Breast epithelium (tissue), 4 donors: ENCODE data around the gene NCR2. TPM values are rescaled to one million over a fixed set of nuclear protein-coding genes. Genes with fewer than 3 reads are reported as not detected.

ENCODE experiments used
- DNase-seq, 2 donors: peaks; one replicate each; pipeline ENCODE4 v3.0.0-alpha.2; 2019; ENCODE audit warnings: low spot score in 2 of 2
- H3K27ac ChIP-seq, 2 donors: fragments of 200-600 bp; sonication (generic) in 1 of 2; one replicate each; pipeline ENCODE4 v1.5.1; 2016 to 2019; ENCODE audit warnings: mild to moderate bottlenecking in 1 of 2
- H3K27me3 ChIP-seq, 2 donors: fragments of 200-600 bp; sonication (generic) in 1 of 2; one replicate each; pipeline versions ENCODE4 v1.5.1 to v1.6.0; 2017 to 2019; ENCODE audit warnings: control low read depth in 1 of 2, mild to moderate bottlenecking in 1 of 2
- H3K36me3 ChIP-seq: fragments of 200-600 bp; one replicate; pipeline ENCODE4 v1.5.1; 2019
- H3K4me1 ChIP-seq, 2 donors: fragments of 200-600 bp; sonication (generic); one replicate each; pipeline ENCODE4 v1.5.1; 2016 to 2019; ENCODE audit warnings: control low read depth in 1 of 2
- H3K4me3 ChIP-seq, 3 donors: fragments of 200-600 bp; sonication (generic); 1 replicate in 2 of 3; 2 replicates in 1 of 3; pipeline ENCODE4 v1.5.1; 2016 to 2019; ENCODE audit warnings: mild to moderate bottlenecking in 3 of 3, moderate library complexity in 2 of 3
- H3K9me3 ChIP-seq, 2 donors: fragments of 200-600 bp; sonication (generic) in 1 of 2; one replicate each; pipeline ENCODE4 v1.5.1; 2016 to 2019; ENCODE audit warnings: control low read depth in 1 of 2
- CTCF ChIP-seq, 3 donors: fragments of 450-650 bp; IDR thresholded peaks; one replicate each; pipeline ENCODE4 v1.5.1; 2016 to 2017; ENCODE audit warnings: antibody characterized with exemption in 3 of 3, mild to moderate bottlenecking in 3 of 3, moderate library complexity in 3 of 3
- POLR2A ChIP-seq: fragments of 450-650 bp; IDR thresholded peaks from one replicate; pipeline ENCODE4 v1.6.1; 2016; ENCODE audit warnings: antibody characterized with exemption, mild to moderate bottlenecking, moderate library complexity
- POLR2AphosphoS5 ChIP-seq, 3 donors: sonication (generic); formaldehyde crosslinking; IDR thresholded peaks; one replicate each; pipeline ENCODE4 v1.6.1; 2017; ENCODE audit warnings: antibody characterized with exemption in 3 of 3
- intact Hi-C: fragments of 100-400 bp; cut with DNase I; formaldehyde crosslinking; loops from one replicate; pipeline ENCODE4 v1.15.1; 2023; ENCODE audit warnings: low total_unique reads
- total RNA-seq, 3 donors: library from RNA; depleted of rRNA; stranded (reverse); fragments of >200 nt; gene quantifications; one replicate each; pipeline ENCODE4 v1.1.0, GENCODE V29; 2016

Gene NCR2
- total RNA-seq = not detected

GRCh38 chr6:41335296-41335695 is at the start of gene NCR2:
Gene NCR2 (plus strand): TSS chr6:41335608. CDS start chr6:41335877, 269 bp downstream.
- H3K4me1 ChIP-seq = no peaks in the 10 kb centered on the region
- no peaks in the 10 kb centered on the region for H3K36me3 ChIP-seq
- no peak within 1 kb of the TSS for H3K4me3 ChIP-seq
- no peak within 1 kb of the TSS for H3K27ac ChIP-seq
- H3K9me3 ChIP-seq = no peaks in the 10 kb centered on the region
- intact Hi-C loops = loop anchor here (10.0 kb wide), 1 partner anchor 500 kb away; no protein-coding TSS in a partner anchor
- no peaks in the 10 kb centered on the region for H3K27me3 ChIP-seq
- DNase-seq = no peak
- TF ChIP-seq CTCF (IDR thresholded peaks at IDR 0.05) (no peak), POLR2A (no peak)

- Histone ChIP-seq H3K4me1 (no peaks in the 10 kb centered on the region), H3K4me3 (no peak within 1 kb of the TSS), H3K27ac (no peak within 1 kb of the TSS), H3K27me3 (no peaks in the 10 kb centered on the region), H3K36me3 (no peaks in the 10 kb centered on the region), H3K9me3 (no peaks in the 10 kb centered on the region)
- intact Hi-C loops = no loop called here
- no peak for DNase-seq
- TF ChIP-seq POLR2AphosphoS5 (IDR thresholded peaks at IDR 0.05) (peak in 1 of 3 donors; percentile 53), CTCF (IDR thresholded peaks at IDR 0.05) (no peak)
These were observed 48.7 kb upstream of the NCR2 start, which contains the start of gene TREM1 for GRCh38 chr6:41286544-41287346. Gene TREM1 (minus strand): TSS chr6:41286682. CDS start chr6:41286655, 27 bp downstream.

DNA sequence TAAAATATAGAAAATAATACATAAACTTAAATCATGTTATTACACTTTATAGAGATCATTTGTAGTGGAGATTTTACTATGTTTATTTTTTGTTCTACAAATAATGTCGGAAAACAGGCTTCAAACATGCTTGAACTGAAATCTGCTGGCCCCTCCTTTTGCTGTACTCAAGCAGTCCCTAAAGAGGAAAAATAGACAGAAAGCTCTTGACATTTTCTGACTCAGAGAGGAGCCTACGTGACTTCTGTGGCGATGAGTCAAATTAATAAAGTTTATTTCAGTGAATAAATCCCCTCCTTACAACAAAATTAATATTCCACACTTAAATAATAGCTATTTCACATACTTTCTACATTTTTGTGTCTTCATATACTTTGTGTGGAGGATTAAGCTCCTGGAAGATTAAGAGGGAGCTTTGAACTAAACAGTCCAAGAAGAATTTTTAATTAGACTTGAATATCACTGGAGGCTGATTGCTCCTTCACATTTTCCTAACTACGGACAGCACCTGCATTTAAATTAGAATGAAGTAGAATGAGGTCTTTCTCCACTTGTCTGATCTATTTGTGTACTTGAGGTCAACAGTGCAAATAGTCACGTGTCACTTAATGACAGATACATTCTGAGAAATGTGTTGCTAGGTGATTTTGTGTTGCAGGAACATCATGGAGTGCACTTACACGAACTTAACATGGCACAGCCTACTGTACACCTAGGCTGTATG is 47.2 kb upstream of the NCR2 start:
- Histone ChIP-seq H3K4me3 (no peak overlapping the region), H3K27me3 (no peaks in the 10 kb centered on the region), H3K4me1 (no peaks in the 10 kb centered on the region), H3K27ac (no peak overlapping the region), H3K9me3 (no peaks in the 10 kb centered on the region), H3K36me3 (no peaks in the 10 kb centered on the region)
- TF ChIP-seq CTCF (IDR thresholded peaks at IDR 0.05) (no peak), POLR2AphosphoS5 (IDR thresholded peaks at IDR 0.05) (no peak), POLR2A (no peak)
- intact Hi-C loops = no loop called here
- no peak for DNase-seq

- TF ChIP-seq POLR2AphosphoS5 (IDR thresholded peaks at IDR 0.05) = no peak
- no peak for TF ChIP-seq CTCF (IDR thresholded peaks at IDR 0.05)
- no peak for TF ChIP-seq POLR2A
- DNase-seq = no peak
These were observed 46.7 kb upstream of the NCR2 start for GRCh38 chr6:41288754-41289129.

GRCh38 chr6:41289815-41290214 is 45.6 kb upstream of the NCR2 start:
- no peak overlapping the region for H3K27ac ChIP-seq
- H3K4me1 ChIP-seq = no peaks in the 10 kb centered on the region
- H3K4me3 ChIP-seq = no peak overlapping the region
- TF ChIP-seq CTCF (IDR thresholded peaks at IDR 0.05) (no peak), POLR2A (no peak), POLR2AphosphoS5 (IDR thresholded peaks at IDR 0.05) (no peak)
- intact Hi-C loops = no loop called here
- H3K36me3 ChIP-seq = no peaks in the 10 kb centered on the region
- no peaks in the 10 kb centered on the region for H3K9me3 ChIP-seq
- DNase-seq = no peak
- no peaks in the 10 kb centered on the region for H3K27me3 ChIP-seq

More at GRCh38 chr6:41288754-41289129, 46.7 kb upstream of the NCR2 start:
- Histone ChIP-seq H3K27me3 (no peaks in the 10 kb centered on the region), H3K9me3 (no peaks in the 10 kb centered on the region), H3K4me1 (no peaks in the 10 kb centered on the region), H3K27ac (no peak overlapping the region), H3K36me3 (no peaks in the 10 kb centered on the region), H3K4me3 (no peak overlapping the region)
- intact Hi-C loops = no loop called here
